ENCODE data around the gene ST6GALNAC6. TPM values are rescaled to one million over a fixed set of nuclear protein-coding genes. Genes with fewer than 3 reads are reported as not detected.

The ST6GALNAC6 gene
- total RNA-seq, 2 experiments from 2014 or later, result 36.9 to 38.8 TPM

DNA sequence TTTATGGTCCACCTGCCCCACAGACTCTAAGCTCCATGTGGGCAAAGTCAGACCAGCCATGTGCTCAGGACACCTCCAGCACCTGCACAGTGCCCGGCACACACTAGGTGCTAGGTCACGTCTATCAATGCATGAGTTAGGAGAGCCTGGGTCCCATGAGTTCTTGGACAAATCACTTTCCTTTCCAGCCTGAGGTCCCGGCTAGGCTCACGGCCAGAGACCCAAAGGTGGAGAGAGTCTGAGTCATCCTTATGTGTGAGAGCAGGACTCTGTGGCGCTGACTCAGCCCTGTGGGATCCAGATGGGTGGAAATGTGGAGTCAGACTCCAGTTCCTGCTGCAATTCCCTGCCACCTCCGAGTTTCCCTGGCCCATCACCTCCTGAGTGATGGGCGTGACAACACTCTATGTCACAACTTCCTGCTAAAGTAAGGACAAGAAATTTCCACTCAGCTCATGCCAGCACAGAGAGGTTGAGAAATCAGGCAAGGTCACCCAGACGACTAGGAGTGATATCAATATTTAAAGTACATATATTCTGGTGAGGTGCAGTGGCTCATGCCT, 19.9 kb upstream of the ST6GALNAC6 start:
- Mint-ChIP-seq H3K9me3 (no peaks in the 10 kb centered on the region), H3K4me1 (ENCODE audit: low read depth) (peaks cover 39% of the 10 kb centered on the region), H3K27me3 (no peaks in the 10 kb centered on the region), H3K36me3 (ENCODE audit: low read depth) (peaks cover 4% of the 10 kb centered on the region), H3K27ac (no peak overlapping the region), H3K4me3 (no peak overlapping the region)
- ATAC-seq (no peak), DNase-seq (peak; percentile 47)
- TF ChIP-seq, protein P1, sequence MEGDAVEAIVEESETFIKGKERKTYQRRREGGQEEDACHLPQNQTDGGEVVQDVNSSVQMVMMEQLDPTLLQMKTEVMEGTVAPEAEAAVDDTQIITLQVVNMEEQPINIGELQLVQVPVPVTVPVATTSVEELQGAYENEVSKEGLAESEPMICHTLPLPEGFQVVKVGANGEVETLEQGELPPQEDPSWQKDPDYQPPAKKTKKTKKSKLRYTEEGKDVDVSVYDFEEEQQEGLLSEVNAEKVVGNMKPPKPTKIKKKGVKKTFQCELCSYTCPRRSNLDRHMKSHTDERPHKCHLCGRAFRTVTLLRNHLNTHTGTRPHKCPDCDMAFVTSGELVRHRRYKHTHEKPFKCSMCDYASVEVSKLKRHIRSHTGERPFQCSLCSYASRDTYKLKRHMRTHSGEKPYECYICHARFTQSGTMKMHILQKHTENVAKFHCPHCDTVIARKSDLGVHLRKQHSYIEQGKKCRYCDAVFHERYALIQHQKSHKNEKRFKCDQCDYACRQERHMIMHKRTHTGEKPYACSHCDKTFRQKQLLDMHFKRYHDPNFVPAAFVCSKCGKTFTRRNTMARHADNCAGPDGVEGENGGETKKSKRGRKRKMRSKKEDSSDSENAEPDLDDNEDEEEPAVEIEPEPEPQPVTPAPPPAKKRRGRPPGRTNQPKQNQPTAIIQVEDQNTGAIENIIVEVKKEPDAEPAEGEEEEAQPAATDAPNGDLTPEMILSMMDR (IDR thresholded peaks at IDR 0.05), result no peak
- POLR2A ChIA-PET, result interaction anchor here (1.1 to 5.7 kb wide), 2 partner anchors 14 to 21 kb away, joined by 3 to 57 read pairs; no protein-coding TSS in a partner anchor
- intact Hi-C loops (cut with micrococcal nuclease), result loop anchor here (5.0 kb wide), 1 partner anchor 137 kb away; no protein-coding TSS in a partner anchor
- CTCF ChIA-PET, result interaction anchor here (0.7 to 5.0 kb wide), 8 partner anchors 24 to 185 kb away, joined by 3 to 46 read pairs (median 4); partner anchors contain the start of genes CDK9 and TOR2A

DNA sequence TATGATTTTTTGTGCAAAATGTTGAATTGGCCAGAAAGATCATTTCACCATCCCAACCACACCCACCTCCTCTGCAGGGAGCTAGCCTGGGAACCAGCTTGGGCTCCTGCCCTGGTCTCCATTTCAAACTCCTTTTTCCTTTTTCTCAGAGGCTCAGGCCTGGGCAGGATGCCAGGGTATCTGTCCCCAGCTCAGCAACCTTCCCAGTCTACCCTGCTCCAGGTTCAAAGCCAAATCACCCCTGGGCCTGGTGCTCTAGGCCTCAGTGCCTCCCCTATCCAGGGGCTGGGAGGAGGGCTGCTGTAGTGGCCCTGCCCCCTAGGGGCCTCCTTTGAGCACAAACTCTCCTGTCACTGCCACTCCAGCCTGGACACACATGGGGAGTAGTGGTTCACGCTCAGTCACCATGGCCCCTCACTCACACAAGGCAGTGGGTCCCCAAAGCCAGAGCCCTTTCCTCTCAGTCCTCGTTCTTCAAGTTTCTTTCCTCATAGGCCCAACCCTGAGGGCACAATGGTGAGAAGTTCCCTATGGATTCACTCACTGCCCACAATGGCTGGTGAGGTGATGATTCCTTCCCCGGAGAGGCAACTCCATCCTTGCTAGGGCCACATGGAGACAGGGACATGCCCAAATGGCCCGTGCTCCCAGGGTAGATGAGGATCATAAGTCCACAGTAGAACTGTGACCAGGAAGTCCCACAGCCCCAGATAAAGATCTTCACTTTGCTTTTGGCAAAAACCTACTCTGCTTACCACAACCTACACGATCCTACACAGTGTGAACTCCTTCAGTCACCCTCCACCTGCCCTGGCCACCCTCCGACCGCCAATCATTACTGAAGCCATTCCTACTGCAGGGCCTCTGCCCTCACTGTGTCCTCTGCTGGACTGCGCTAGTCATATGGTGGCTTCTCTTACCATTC, 19.0 kb upstream of the ST6GALNAC6 start:
- ATAC-seq (no peak), DNase-seq (no peak)
- Mint-ChIP-seq H3K36me3 (ENCODE audit: low read depth) (peaks cover 9% of the 10 kb centered on the region), H3K9me3 (no peaks in the 10 kb centered on the region), H3K4me3 (peak overlapping the region; percentile 87), H3K4me1 (ENCODE audit: low read depth) (peaks cover 44% of the 10 kb centered on the region), H3K27me3 (no peaks in the 10 kb centered on the region), H3K27ac (peak overlapping the region; percentile 30)
- ChIA-PET CTCF (interaction anchor here (0.7 to 5.0 kb wide), 11 partner anchors 14 to 184 kb away, joined by 3 to 46 read pairs (median 4); partner anchors contain the start of gene TOR2A), POLR2A (interaction anchor here (1.1 to 5.7 kb wide), 2 partner anchors 13 to 20 kb away, joined by 3 to 57 read pairs; no protein-coding TSS in a partner anchor)
- TF ChIP-seq, protein P1 (IDR thresholded peaks at IDR 0.05), result peak; percentile 29
- intact Hi-C loops (cut with micrococcal nuclease), result loop anchor here (5.0 kb wide), 1 partner anchor 136 kb away; no protein-coding TSS in a partner anchor

DNA sequence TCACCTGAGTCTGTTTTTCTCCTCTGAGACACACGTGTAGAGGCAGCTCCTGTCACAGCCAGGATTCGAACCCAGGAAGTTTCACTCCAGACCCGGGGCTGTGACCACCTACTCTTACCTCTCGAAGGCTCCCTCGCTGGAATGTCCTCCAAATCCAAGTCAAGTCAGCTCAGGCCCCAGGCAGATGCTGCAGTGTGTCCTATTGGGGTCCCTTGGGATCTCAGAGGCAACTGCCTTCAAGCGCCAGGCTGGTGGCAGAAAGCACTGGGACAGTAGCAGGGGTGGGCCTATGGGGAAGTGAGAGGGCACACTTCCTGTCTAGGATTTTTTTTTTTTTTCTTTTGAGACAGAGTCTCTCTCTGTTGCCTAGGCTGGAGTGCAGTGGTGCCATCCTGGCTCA, 18.2 kb upstream of the ST6GALNAC6 start:
- DNase-seq, result no peak
- no peaks in the 10 kb centered on the region for H3K9me3 Mint-ChIP-seq
- TF ChIP-seq, protein P1 (IDR thresholded peaks at IDR 0.05), result no peak
- ATAC-seq, result no peak
- H3K36me3 Mint-ChIP-seq (ENCODE audit: low read depth), result peaks cover 15% of the 10 kb centered on the region
- peaks cover 46% of the 10 kb centered on the region for H3K4me1 Mint-ChIP-seq (ENCODE audit: low read depth)
- peak overlapping the region; percentile 87 for H3K4me3 Mint-ChIP-seq
- H3K27me3 Mint-ChIP-seq, result no peaks in the 10 kb centered on the region
- ChIA-PET CTCF (interaction anchor here (1.0 to 4.7 kb wide), 12 partner anchors 11 to 183 kb away, joined by 3 to 23 read pairs (median 4); partner anchors contain the start of gene TOR2A), POLR2A (interaction anchor here (0.9 to 5.7 kb wide), 5 partner anchors 8 to 132 kb away, joined by 3 to 57 read pairs (median 8); partner anchors contain the start of genes CDK9 and ST6GALNAC6)
- intact Hi-C loops (cut with micrococcal nuclease), result loop anchor here (5.0 kb wide), 1 partner anchor 135 kb away; no protein-coding TSS in a partner anchor
- peak overlapping the region; percentile 30 for H3K27ac Mint-ChIP-seq

DNA sequence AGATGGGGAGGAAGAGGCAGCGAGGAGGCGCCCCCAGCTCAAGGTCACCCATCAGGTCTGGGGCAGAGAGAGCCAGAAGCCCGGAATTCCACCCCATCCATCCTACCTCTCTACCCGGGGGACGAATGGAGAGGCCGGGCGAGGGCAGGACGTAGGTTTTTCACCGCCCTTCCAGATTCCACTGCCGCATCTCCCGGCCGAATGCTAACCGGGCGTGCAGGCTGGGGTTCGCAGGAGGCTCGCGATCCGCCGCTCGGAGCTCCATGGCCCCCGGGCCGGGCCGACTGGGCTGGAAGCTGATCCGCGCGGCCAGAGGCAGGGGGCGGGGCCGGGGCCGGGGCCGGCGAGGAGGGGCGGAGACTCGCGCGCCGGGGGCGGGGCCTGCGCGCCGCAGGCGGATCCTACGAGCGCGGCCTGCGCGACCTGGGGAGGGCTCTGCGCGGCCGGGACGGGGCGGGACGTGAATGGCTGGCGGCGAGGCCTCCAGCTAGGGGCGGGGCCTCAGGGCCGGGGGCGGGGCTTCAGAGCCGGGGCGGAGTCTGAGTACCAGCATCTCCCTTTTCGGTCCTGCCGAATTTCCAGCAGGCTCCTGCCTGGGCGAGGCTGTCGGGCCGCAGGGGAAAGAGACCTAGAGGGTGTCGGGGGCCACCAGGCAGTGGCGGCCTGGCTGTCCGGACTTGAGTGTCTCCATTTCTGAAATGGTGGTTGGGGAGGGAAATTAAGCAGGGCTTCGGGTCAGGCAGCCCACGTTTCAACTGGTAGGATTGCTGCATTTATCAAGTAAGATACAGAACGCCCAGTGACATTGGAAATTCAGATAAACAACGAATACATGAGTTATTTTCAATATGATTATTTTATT, 17.5 kb upstream of the ST6GALNAC6 start, which contains the start of gene ST6GALNAC4:
Gene ST6GALNAC4, minus strand, starts transcription at position 322 of the 862 bp plus-strand sequence. CDS start 622 bp downstream, outside the sequence.
- intact Hi-C loops (cut with micrococcal nuclease), result loop anchor here (5.0 kb wide), 1 partner anchor 135 kb away; no protein-coding TSS in a partner anchor
- ATAC-seq (peak; percentile 96), DNase-seq (peak; percentile 97)
- Mint-ChIP-seq H3K36me3 (ENCODE audit: low read depth) (peaks cover 19% of the 10 kb centered on the region), H3K4me1 (ENCODE audit: low read depth) (peaks cover 53% of the 10 kb centered on the region), H3K9me3 (no peaks in the 10 kb centered on the region), H3K27ac (peak within 1 kb of the TSS; percentile 93), H3K4me3 (peak within 1 kb of the TSS; percentile 87), H3K27me3 (no peaks in the 10 kb centered on the region)
- TF ChIP-seq, protein P1 (IDR thresholded peaks at IDR 0.05), result no peak
- POLR2A ChIA-PET, result interaction anchor here (0.5 to 5.7 kb wide), 13 partner anchors 9 to 466 kb away, joined by 3 to 57 read pairs (median 5); partner anchors contain the start of genes CDK9, DPM2, RPL12 and SH2D3C
- CTCF ChIA-PET, result interaction anchor here (0.6 to 4.7 kb wide), 19 partner anchors 10 to 182 kb away, joined by 3 to 23 read pairs (median 4); partner anchors contain the start of gene TOR2A
